ENCODE data around the gene FGD2. TPM values are rescaled to one million over a fixed set of nuclear protein-coding genes. Genes with fewer than 3 reads are reported as not detected.
"Not testable (repeated sequence)": the region's sequence is repeated elsewhere in the genome, so short reads cannot be mapped to it uniquely, and the experiment has no call there.

The FGD2 gene
- total RNA-seq, 1 donor from 2014 or later: not detected

GRCh38 chr6:37036146-37036545 lies 30.7 kb downstream of the FGD2 start:
- no peak overlapping the region for H3K4me3 Mint-ChIP-seq (ENCODE audit: unreplicated experiment)
- no peaks in the 10 kb centered on the region for H3K9me3 Mint-ChIP-seq (ENCODE audit: unreplicated experiment)
- no peak overlapping the region for H3K27ac Mint-ChIP-seq (ENCODE audit: unreplicated experiment)
- H3K4me1 Mint-ChIP-seq (ENCODE audit: unreplicated experiment): peaks cover 4% of the 10 kb centered on the region
- DNase-seq (ENCODE audit: extremely low spot score, unreplicated experiment): no peak
- TF ChIP-seq, protein P1, sequence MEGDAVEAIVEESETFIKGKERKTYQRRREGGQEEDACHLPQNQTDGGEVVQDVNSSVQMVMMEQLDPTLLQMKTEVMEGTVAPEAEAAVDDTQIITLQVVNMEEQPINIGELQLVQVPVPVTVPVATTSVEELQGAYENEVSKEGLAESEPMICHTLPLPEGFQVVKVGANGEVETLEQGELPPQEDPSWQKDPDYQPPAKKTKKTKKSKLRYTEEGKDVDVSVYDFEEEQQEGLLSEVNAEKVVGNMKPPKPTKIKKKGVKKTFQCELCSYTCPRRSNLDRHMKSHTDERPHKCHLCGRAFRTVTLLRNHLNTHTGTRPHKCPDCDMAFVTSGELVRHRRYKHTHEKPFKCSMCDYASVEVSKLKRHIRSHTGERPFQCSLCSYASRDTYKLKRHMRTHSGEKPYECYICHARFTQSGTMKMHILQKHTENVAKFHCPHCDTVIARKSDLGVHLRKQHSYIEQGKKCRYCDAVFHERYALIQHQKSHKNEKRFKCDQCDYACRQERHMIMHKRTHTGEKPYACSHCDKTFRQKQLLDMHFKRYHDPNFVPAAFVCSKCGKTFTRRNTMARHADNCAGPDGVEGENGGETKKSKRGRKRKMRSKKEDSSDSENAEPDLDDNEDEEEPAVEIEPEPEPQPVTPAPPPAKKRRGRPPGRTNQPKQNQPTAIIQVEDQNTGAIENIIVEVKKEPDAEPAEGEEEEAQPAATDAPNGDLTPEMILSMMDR (IDR thresholded peaks at IDR 0.05): no peak
- H3K27me3 Mint-ChIP-seq (ENCODE audit: unreplicated experiment): peaks cover 5% of the 10 kb centered on the region
- H3K36me3 Mint-ChIP-seq (ENCODE audit: unreplicated experiment): no peaks in the 10 kb centered on the region

GRCh38 chr6:37038292-37039198 lies 33.1 kb downstream of the FGD2 start:
- Mint-ChIP-seq H3K27me3 (ENCODE audit: unreplicated experiment) (peaks cover 5% of the 10 kb centered on the region), H3K36me3 (ENCODE audit: unreplicated experiment) (no peaks in the 10 kb centered on the region), H3K9me3 (ENCODE audit: unreplicated experiment) (no peaks in the 10 kb centered on the region), H3K27ac (ENCODE audit: unreplicated experiment) (peak overlapping the region; percentile 6), H3K4me1 (ENCODE audit: unreplicated experiment) (peaks cover 4% of the 10 kb centered on the region), H3K4me3 (ENCODE audit: unreplicated experiment) (no peak overlapping the region)
- TF ChIP-seq, protein P1 (IDR thresholded peaks at IDR 0.05): no peak
- DNase-seq (ENCODE audit: extremely low spot score, unreplicated experiment): no peak

DNA sequence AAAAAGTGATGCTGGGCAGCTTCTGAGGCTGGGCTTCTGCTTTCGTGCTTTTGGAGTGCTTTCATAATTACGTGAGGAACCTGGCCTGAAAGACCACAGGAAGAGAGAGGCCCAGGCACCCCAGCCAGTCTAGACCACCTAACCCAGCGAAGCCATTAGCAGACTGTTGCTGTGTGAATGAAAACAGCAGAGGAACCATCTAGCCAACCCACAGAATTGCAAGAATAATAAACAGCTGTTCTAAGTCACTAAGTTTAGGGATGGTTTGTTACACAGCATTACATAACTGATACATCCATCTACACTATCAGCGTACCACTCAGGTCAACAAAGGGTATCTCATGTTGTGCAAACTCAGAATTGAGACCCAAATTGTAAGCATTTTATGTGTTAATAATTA lies 34.5 kb downstream of the FGD2 start:
- no peaks in the 10 kb centered on the region for H3K36me3 Mint-ChIP-seq (ENCODE audit: unreplicated experiment)
- TF ChIP-seq, protein P1 (IDR thresholded peaks at IDR 0.05): no peak
- H3K4me1 Mint-ChIP-seq (ENCODE audit: unreplicated experiment): peaks cover 4% of the 10 kb centered on the region
- no peak for DNase-seq (ENCODE audit: extremely low spot score, unreplicated experiment)
- no peak overlapping the region for H3K27ac Mint-ChIP-seq (ENCODE audit: unreplicated experiment)
- no peak overlapping the region for H3K4me3 Mint-ChIP-seq (ENCODE audit: unreplicated experiment)
- peaks cover 5% of the 10 kb centered on the region for H3K27me3 Mint-ChIP-seq (ENCODE audit: unreplicated experiment)
- H3K9me3 Mint-ChIP-seq (ENCODE audit: unreplicated experiment): no peaks in the 10 kb centered on the region

- Mint-ChIP-seq H3K27me3 (ENCODE audit: unreplicated experiment) (peaks cover 5% of the 10 kb centered on the region), H3K36me3 (ENCODE audit: unreplicated experiment) (no peaks in the 10 kb centered on the region), H3K9me3 (ENCODE audit: unreplicated experiment) (no peaks in the 10 kb centered on the region), H3K27ac (ENCODE audit: unreplicated experiment) (no peak overlapping the region), H3K4me1 (ENCODE audit: unreplicated experiment) (peaks cover 4% of the 10 kb centered on the region), H3K4me3 (ENCODE audit: unreplicated experiment) (no peak overlapping the region)
- DNase-seq (ENCODE audit: extremely low spot score, unreplicated experiment): no peak
- TF ChIP-seq, protein P1 (IDR thresholded peaks at IDR 0.05): no peak
Measured at GRCh38 chr6:37041521-37041920, 36.1 kb downstream of the FGD2 start.

DNA sequence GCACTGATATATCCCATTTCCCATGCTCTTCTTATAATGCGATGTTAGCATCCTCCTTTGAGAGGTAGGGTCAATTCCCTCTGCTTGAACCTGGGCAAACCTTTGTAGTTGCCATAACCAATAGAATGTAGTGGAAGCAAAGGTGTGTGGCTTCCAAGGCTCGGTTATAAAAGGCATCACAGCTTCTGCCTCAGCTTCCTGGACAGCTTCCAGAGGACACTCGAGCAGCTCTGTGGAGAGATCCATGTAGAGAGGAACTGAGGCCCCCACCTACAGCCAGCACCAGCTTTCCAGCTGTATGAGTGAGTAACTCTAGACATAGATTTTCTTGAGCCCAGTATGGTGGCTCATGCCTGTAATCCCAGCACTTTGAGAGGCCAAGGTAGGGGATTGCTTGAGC lies 36.7 kb downstream of the FGD2 start:
- Mint-ChIP-seq H3K36me3 (ENCODE audit: unreplicated experiment) (no peaks in the 10 kb centered on the region), H3K4me3 (ENCODE audit: unreplicated experiment) (no peak overlapping the region), H3K4me1 (ENCODE audit: unreplicated experiment) (peaks cover 4% of the 10 kb centered on the region), H3K9me3 (ENCODE audit: unreplicated experiment) (no peaks in the 10 kb centered on the region), H3K27me3 (ENCODE audit: unreplicated experiment) (peaks cover 5% of the 10 kb centered on the region), H3K27ac (ENCODE audit: unreplicated experiment) (no peak overlapping the region)
- TF ChIP-seq, protein P1 (IDR thresholded peaks at IDR 0.05): no peak
- no peak for DNase-seq (ENCODE audit: extremely low spot score, unreplicated experiment)

DNA sequence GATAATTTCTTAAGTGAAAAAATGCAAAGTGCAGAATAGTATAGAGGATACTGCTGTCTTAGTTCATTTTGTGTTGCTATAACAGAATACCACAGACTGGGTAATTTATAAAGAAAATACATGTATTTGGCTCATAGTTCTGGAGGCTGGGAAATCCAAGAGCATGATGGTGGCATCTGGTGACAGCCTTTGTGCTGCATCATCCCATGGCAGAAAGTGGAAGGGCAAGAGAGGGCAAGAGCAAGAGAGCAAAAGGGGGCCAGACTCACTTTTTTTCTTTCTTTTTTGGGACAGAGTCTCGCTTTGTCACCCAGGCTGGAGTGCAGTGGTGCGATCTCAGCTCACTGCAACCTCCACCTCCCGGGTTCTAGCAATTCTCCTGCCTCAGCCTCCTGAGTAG lies 37.6 kb downstream of the FGD2 start:
- not testable (repeated sequence) for H3K9me3 Mint-ChIP-seq (ENCODE audit: unreplicated experiment); H3K27me3 Mint-ChIP-seq (ENCODE audit: unreplicated experiment); DNase-seq (ENCODE audit: extremely low spot score, unreplicated experiment); H3K36me3 Mint-ChIP-seq (ENCODE audit: unreplicated experiment); H3K4me1 Mint-ChIP-seq (ENCODE audit: unreplicated experiment); H3K27ac Mint-ChIP-seq (ENCODE audit: unreplicated experiment); H3K4me3 Mint-ChIP-seq (ENCODE audit: unreplicated experiment)

Data from osteocyte (in vitro differentiated cells).